Measurements from ENCODE around the gene TRIM74. TPM values are rescaled to one million over a fixed set of nuclear protein-coding genes. Genes with fewer than 3 reads are reported as not detected.
"Not testable (repeated sequence)": the region's sequence is repeated elsewhere in the genome, so short reads cannot be mapped to it uniquely, and the experiment has no call there.

TRIM74 gene
- polyA plus RNA-seq, 2 donors, result 0.19 to 0.41 TPM

DNA sequence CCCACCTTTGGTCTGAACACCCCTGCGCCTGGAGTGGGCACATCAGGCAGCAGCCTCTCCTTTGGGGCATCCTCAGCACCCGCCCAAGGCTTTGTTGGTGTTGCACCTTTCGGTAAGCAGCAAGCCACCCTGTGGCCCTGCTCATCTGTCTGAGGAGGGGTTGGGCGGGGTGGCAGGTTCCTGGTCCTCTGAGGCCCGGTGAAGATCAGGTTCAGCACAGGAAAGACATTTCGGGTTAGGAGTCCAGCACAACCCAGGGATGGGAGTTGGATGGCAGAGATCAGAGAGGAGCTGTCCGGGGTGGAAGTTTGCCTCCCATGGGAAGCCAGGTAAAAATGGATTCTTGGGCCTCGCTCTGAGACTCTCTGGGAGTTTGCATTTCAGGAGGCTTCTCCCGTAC lies 23.7 kb downstream of the TRIM74 start:
- not testable (repeated sequence) for H3K9me3 ChIP-seq (ENCODE audit: control insufficient read depth in 2 of 2, insufficient read depth in 1 of 2, low read depth in 1 of 2, low read length in 1 of 2); H3K36me3 ChIP-seq (ENCODE audit: control insufficient read depth in 2 of 2, insufficient read depth in 2 of 2, low read length in 1 of 2); H3K4me3 ChIP-seq (ENCODE audit: low read depth in 1 of 2, low read length in 2 of 2); H3K27ac ChIP-seq (ENCODE audit: low read depth in 2 of 2, low read length in 1 of 2); H3K4me1 ChIP-seq (ENCODE audit: control insufficient read depth in 2 of 2, insufficient read depth in 2 of 2, low read length in 1 of 2); H3K27me3 ChIP-seq (ENCODE audit: control insufficient read depth in 1 of 2, insufficient read depth in 2 of 2, low read length in 2 of 2)
- WGBS, 2 donors, result 88 to 96% methylated on average over 6 to 9 of the region's 9 CpGs

DNA sequence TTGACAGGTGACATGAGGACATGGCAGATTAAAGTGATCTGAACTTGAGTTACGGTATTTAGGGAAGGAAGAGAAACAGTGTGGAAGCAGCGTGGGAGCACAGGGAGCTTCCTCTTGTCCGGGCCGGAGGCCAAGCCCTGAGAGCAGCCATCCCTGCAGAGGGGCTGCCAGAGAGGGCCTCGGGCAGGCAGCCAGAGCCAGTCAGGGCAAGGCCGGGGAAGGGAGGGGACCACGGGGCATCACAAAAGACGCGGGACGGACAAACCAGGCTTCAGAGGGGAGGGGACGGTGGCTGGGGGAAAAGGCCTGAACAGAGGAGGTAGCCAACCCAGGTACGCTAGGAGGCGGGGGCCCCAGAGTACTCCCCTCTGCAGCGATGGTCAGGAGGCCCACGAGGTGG lies 24.3 kb downstream of the TRIM74 start:
- H3K36me3 ChIP-seq (ENCODE audit: control insufficient read depth in 2 of 2, insufficient read depth in 2 of 2, low read length in 1 of 2); H3K9me3 ChIP-seq (ENCODE audit: control insufficient read depth in 2 of 2, insufficient read depth in 1 of 2, low read depth in 1 of 2, low read length in 1 of 2); H3K4me1 ChIP-seq (ENCODE audit: control insufficient read depth in 2 of 2, insufficient read depth in 2 of 2, low read length in 1 of 2); H3K27me3 ChIP-seq (ENCODE audit: control insufficient read depth in 1 of 2, insufficient read depth in 2 of 2, low read length in 2 of 2); H3K27ac ChIP-seq (ENCODE audit: low read depth in 2 of 2, low read length in 1 of 2); H3K4me3 ChIP-seq (ENCODE audit: low read depth in 1 of 2, low read length in 2 of 2): not testable (repeated sequence)
- 49 to 72% methylated on average over 9 to 10 of the region's 15 CpGs for WGBS, 2 donors

GRCh38 chr7:72942956-72943355 lies 26.3 kb downstream of the TRIM74 start:
- H3K4me3 ChIP-seq (ENCODE audit: low read depth in 1 of 2, low read length in 2 of 2); H3K36me3 ChIP-seq (ENCODE audit: control insufficient read depth in 2 of 2, insufficient read depth in 2 of 2, low read length in 1 of 2): not testable (repeated sequence)
- 95 to 97% methylated on average over 17 to 25 of the region's 25 CpGs for WGBS, 2 donors

GRCh38 chr7:72942022-72942705 lies 27.1 kb downstream of the TRIM74 start:
- H3K4me1 ChIP-seq (ENCODE audit: control insufficient read depth in 2 of 2, insufficient read depth in 2 of 2, low read length in 1 of 2); H3K36me3 ChIP-seq (ENCODE audit: control insufficient read depth in 2 of 2, insufficient read depth in 2 of 2, low read length in 1 of 2); H3K9me3 ChIP-seq (ENCODE audit: control insufficient read depth in 2 of 2, insufficient read depth in 1 of 2, low read depth in 1 of 2, low read length in 1 of 2); H3K4me3 ChIP-seq (ENCODE audit: low read depth in 1 of 2, low read length in 2 of 2); H3K27ac ChIP-seq (ENCODE audit: low read depth in 2 of 2, low read length in 1 of 2); H3K27me3 ChIP-seq (ENCODE audit: control insufficient read depth in 1 of 2, insufficient read depth in 2 of 2, low read length in 2 of 2): not testable (repeated sequence)
- WGBS, 2 donors, result 84 to 92% methylated on average over 6 to 8 of the region's 20 CpGs

More at GRCh38 chr7:72942956-72943355, 26.3 kb downstream of the TRIM74 start:
- not testable (repeated sequence) for H3K9me3 ChIP-seq (ENCODE audit: control insufficient read depth in 2 of 2, insufficient read depth in 1 of 2, low read depth in 1 of 2, low read length in 1 of 2); H3K4me1 ChIP-seq (ENCODE audit: control insufficient read depth in 2 of 2, insufficient read depth in 2 of 2, low read length in 1 of 2); H3K27ac ChIP-seq (ENCODE audit: low read depth in 2 of 2, low read length in 1 of 2); H3K27me3 ChIP-seq (ENCODE audit: control insufficient read depth in 1 of 2, insufficient read depth in 2 of 2, low read length in 2 of 2)

DNA sequence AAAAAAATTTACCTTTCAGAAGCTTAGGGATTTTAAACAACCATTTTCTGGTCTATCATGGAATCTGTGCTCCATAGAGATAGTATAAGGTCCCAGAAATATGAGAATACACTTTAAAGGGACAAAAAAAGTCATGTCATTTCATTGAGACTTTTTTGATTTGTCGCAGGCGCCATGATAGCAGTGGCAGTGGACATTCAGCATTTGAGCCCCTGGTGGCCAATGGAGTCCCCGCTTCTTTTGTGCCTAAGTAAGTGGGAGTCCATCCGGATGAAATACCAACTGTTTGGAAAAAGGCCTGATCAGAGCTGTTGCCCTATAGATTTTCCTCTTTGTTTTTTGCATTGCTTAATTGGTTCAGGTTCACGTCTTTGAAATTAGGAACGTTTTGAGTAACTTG lies 41.0 kb downstream of the TRIM74 start:
- not testable (repeated sequence) for H3K36me3 ChIP-seq (ENCODE audit: control insufficient read depth in 2 of 2, insufficient read depth in 2 of 2, low read length in 1 of 2); H3K9me3 ChIP-seq (ENCODE audit: control insufficient read depth in 2 of 2, insufficient read depth in 1 of 2, low read depth in 1 of 2, low read length in 1 of 2); H3K4me1 ChIP-seq (ENCODE audit: control insufficient read depth in 2 of 2, insufficient read depth in 2 of 2, low read length in 1 of 2); H3K4me3 ChIP-seq (ENCODE audit: low read depth in 1 of 2, low read length in 2 of 2); H3K27ac ChIP-seq (ENCODE audit: low read depth in 2 of 2, low read length in 1 of 2); H3K27me3 ChIP-seq (ENCODE audit: control insufficient read depth in 1 of 2, insufficient read depth in 2 of 2, low read length in 2 of 2)
- WGBS, 2 donors, result 91 to 94% methylated on average over 6 of the region's 6 CpGs

DNA sequence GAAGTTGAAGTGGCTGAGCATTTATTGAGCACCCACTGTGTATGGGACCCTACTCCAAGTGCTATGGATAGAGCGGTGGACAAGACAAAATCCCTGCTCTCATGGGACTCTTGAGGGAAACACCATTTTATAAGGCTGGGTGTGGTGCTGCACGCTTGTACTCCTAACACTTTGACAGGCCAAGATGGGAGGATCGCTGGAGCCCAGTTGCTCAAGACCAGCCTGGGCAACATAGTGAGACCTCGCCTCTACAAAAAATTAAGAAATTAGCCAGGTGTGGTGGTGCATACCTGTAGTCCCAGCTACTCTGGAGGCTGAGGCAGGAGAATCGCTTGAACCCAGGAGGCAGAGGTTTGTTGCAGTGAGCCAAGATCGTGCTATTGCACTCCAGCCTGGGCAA lies 41.5 kb downstream of the TRIM74 start:
- not testable (repeated sequence) for H3K9me3 ChIP-seq (ENCODE audit: control insufficient read depth in 2 of 2, insufficient read depth in 1 of 2, low read depth in 1 of 2, low read length in 1 of 2); H3K36me3 ChIP-seq (ENCODE audit: control insufficient read depth in 2 of 2, insufficient read depth in 2 of 2, low read length in 1 of 2)
- WGBS, 2 donors, result 94 to 95% methylated on average over 6 of the region's 6 CpGs

GRCh38 chr7:72925546-72926120 lies 43.6 kb downstream of the TRIM74 start:
- WGBS, 2 donors, result 0 to 1% methylated on average over 32 to 35 of the region's 35 CpGs
- H3K4me3 ChIP-seq (ENCODE audit: low read depth in 1 of 2, low read length in 2 of 2), result peak overlapping the region; percentile 66 to 85
- peak overlapping the region; percentile 94 to 95 for H3K27ac ChIP-seq (ENCODE audit: low read depth in 2 of 2, low read length in 1 of 2)
- H3K27me3 ChIP-seq (ENCODE audit: control insufficient read depth in 1 of 2, insufficient read depth in 2 of 2, low read length in 2 of 2), result no peaks in the 10 kb centered on the region
- H3K36me3 ChIP-seq (ENCODE audit: control insufficient read depth in 2 of 2, insufficient read depth in 2 of 2, low read length in 1 of 2), result peaks cover 0 to 4% of the 10 kb centered on the region in 2 donors
- H3K9me3 ChIP-seq (ENCODE audit: control insufficient read depth in 2 of 2, insufficient read depth in 1 of 2, low read depth in 1 of 2, low read length in 1 of 2), result no peaks in the 10 kb centered on the region
- H3K4me1 ChIP-seq (ENCODE audit: control insufficient read depth in 2 of 2, insufficient read depth in 2 of 2, low read length in 1 of 2), result no peaks in the 10 kb centered on the region

More for the DNA sequence above, 41.5 kb downstream of the TRIM74 start:
- not testable (repeated sequence) for H3K27me3 ChIP-seq (ENCODE audit: control insufficient read depth in 1 of 2, insufficient read depth in 2 of 2, low read length in 2 of 2); H3K4me1 ChIP-seq (ENCODE audit: control insufficient read depth in 2 of 2, insufficient read depth in 2 of 2, low read length in 1 of 2); H3K27ac ChIP-seq (ENCODE audit: low read depth in 2 of 2, low read length in 1 of 2); H3K4me3 ChIP-seq (ENCODE audit: low read depth in 1 of 2, low read length in 2 of 2)

- Histone ChIP-seq H3K4me3 (ENCODE audit: low read depth in 1 of 2, low read length in 2 of 2) (peak within 1 kb of the TSS; percentile 66 to 85), H3K4me1 (ENCODE audit: control insufficient read depth in 2 of 2, insufficient read depth in 2 of 2, low read length in 1 of 2) (no peaks in the 10 kb centered on the region), H3K36me3 (ENCODE audit: control insufficient read depth in 2 of 2, insufficient read depth in 2 of 2, low read length in 1 of 2) (peaks cover 0 to 4% of the 10 kb centered on the region in 2 donors), H3K27ac (ENCODE audit: low read depth in 2 of 2, low read length in 1 of 2) (peak within 1 kb of the TSS; percentile 94 to 95), H3K9me3 (ENCODE audit: control insufficient read depth in 2 of 2, insufficient read depth in 1 of 2, low read depth in 1 of 2, low read length in 1 of 2) (no peaks in the 10 kb centered on the region), H3K27me3 (ENCODE audit: control insufficient read depth in 1 of 2, insufficient read depth in 2 of 2, low read length in 2 of 2) (no peaks in the 10 kb centered on the region)
- 0% methylated on average over 87 to 91 of the region's 91 CpGs for WGBS, 2 donors
Observed at GRCh38 chr7:72924733-72925545, 44.3 kb downstream of the TRIM74 start, which contains the start of gene POM121. TSS of gene POM121 (plus strand) at chr7:72925095. CDS start at chr7:72925122, 27 bp downstream.

- Histone ChIP-seq H3K27me3 (ENCODE audit: control insufficient read depth in 1 of 2, insufficient read depth in 2 of 2, low read length in 2 of 2) (no peaks in the 10 kb centered on the region), H3K4me3 (ENCODE audit: low read depth in 1 of 2, low read length in 2 of 2) (peak overlapping the region; percentile 66 to 85), H3K4me1 (ENCODE audit: control insufficient read depth in 2 of 2, insufficient read depth in 2 of 2, low read length in 1 of 2) (no peaks in the 10 kb centered on the region), H3K36me3 (ENCODE audit: control insufficient read depth in 2 of 2, insufficient read depth in 2 of 2, low read length in 1 of 2) (peaks cover 0 to 4% of the 10 kb centered on the region in 2 donors), H3K9me3 (ENCODE audit: control insufficient read depth in 2 of 2, insufficient read depth in 1 of 2, low read depth in 1 of 2, low read length in 1 of 2) (no peaks in the 10 kb centered on the region), H3K27ac (ENCODE audit: low read depth in 2 of 2, low read length in 1 of 2) (peak overlapping the region; percentile 94 to 95)
- WGBS, 2 donors, result 0% methylated on average over 5 of the region's 5 CpGs
Observed at GRCh38 chr7:72924386-72924732, 44.9 kb downstream of the TRIM74 start.
